Thoracic aorta (tissue), 2 donors: ENCODE data around the gene HERPUD1. TPM values are rescaled to one million over a fixed set of nuclear protein-coding genes. Genes with fewer than 3 reads are reported as not detected.

Experiments used
- ATAC-seq: fragments of 150-250 bp; one replicate; pipeline ENCODE4 v1.8.0; 2017; ENCODE audit warnings: low read depth; ENCODE audit not compliant: insufficient number of reproducible peaks, low FRiP score
- DNase-seq: peaks from one replicate; pipeline ENCODE4 v3.0.0-alpha.2; 2020; ENCODE audit warnings: low spot score
- H3K27ac ChIP-seq, 2 donors: fragments of 200-600 bp; sonication (generic); 1 replicate in 1 of 2; 2 replicates in 1 of 2; pipeline ENCODE4 v1.5.1; 2016; ENCODE audit warnings: mild to moderate bottlenecking in 2 of 2, moderate library complexity in 2 of 2
- H3K27me3 ChIP-seq: fragments of 200-600 bp; sonication (generic); replicated peaks from 2 replicates; pipeline ENCODE4 v1.6.0; 2016; ENCODE audit warnings: mild to moderate bottlenecking; ENCODE audit not compliant: insufficient read depth
- H3K36me3 ChIP-seq: fragments of 200-600 bp; sonication (generic); one replicate; pipeline ENCODE4 v1.5.1; 2016
- H3K4me1 ChIP-seq, 2 donors: fragments of 200-600 bp; sonication (generic); 1 replicate in 1 of 2; 2 replicates in 1 of 2; pipeline versions ENCODE4 v1.5.1 to v1.6.0; 2016; ENCODE audit warnings: low read depth in 2 of 2, mild to moderate bottlenecking in 1 of 2; ENCODE audit not compliant: control insufficient read depth in 1 of 2
- H3K4me3 ChIP-seq: fragments of 200-600 bp; sonication (generic); 2 replicates; pipeline ENCODE4 v1.5.1; 2016; ENCODE audit warnings: mild to moderate bottlenecking
- H3K9me3 ChIP-seq: fragments of 200-600 bp; sonication (generic); 2 replicates; pipeline ENCODE4 v1.5.1; 2016
- total RNA-seq, 2 donors: library from RNA; depleted of rRNA; stranded (reverse); fragments of >200 nt; gene quantifications; one replicate each; pipeline versions ENCODE4 v1.1.0 to v1.2.3, GENCODE V29; 2016
- TF ChIP-seq, protein P1 (sequence below): fragments of 200-600 bp; sonication (generic); IDR thresholded peaks from one replicate; pipeline ENCODE4 v1.5.1; 2019; ENCODE audit warnings: antibody characterized with exemption

Gene HERPUD1
- total RNA-seq, 2 donors from 2014 or later, result 220 to 232 TPM

DNA sequence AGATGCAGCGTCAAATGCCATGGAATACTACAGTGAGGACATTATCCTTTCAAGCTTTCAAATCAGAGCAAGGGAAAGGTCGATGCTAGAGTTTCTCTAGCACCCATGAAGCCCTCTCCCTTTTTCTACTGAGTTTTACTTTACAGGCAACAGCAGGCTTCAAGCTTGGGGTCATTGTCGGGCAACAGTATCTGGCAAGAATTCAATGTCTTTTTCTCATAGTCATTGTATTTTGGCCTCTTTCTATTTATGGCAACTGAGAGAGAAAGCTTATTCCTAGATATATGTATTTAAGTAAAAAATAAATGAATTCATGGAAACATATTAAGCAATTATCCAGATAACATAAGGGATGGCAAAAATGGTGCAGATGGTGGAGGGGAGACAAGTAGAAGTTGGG is 29.4 kb downstream of the HERPUD1 start:
- Histone ChIP-seq H3K9me3 (no peaks in the 10 kb centered on the region), H3K4me3 (no peak overlapping the region), H3K36me3 (no peaks in the 10 kb centered on the region), H3K27me3 (no peaks in the 10 kb centered on the region), H3K4me1 (peaks cover 12 to 13% of the 10 kb centered on the region in 2 donors), H3K27ac (no peak overlapping the region)
- TF ChIP-seq, protein P1, sequence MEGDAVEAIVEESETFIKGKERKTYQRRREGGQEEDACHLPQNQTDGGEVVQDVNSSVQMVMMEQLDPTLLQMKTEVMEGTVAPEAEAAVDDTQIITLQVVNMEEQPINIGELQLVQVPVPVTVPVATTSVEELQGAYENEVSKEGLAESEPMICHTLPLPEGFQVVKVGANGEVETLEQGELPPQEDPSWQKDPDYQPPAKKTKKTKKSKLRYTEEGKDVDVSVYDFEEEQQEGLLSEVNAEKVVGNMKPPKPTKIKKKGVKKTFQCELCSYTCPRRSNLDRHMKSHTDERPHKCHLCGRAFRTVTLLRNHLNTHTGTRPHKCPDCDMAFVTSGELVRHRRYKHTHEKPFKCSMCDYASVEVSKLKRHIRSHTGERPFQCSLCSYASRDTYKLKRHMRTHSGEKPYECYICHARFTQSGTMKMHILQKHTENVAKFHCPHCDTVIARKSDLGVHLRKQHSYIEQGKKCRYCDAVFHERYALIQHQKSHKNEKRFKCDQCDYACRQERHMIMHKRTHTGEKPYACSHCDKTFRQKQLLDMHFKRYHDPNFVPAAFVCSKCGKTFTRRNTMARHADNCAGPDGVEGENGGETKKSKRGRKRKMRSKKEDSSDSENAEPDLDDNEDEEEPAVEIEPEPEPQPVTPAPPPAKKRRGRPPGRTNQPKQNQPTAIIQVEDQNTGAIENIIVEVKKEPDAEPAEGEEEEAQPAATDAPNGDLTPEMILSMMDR, result no peak
- DNase-seq (no peak), ATAC-seq (no peak)

DNA sequence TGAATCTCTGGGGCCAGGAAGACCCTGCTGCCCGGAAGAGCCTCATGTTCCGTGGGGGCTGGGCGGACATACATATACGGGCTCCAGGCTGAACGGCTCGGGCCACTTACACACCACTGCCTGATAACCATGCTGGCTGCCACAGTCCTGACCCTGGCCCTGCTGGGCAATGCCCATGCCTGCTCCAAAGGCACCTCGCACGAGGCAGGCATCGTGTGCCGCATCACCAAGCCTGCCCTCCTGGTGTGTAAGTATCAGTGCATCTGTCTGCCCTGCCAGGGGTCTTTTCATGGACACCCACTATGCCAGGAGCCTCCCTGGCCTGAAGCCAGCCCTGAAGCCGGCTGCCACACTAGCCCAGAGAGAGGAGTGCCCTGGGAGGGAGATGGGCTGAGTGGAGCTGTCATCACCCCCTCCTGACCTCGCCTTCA is 29.9 kb downstream of the HERPUD1 start, which contains the start of gene CETP:
TSS of gene CETP (plus strand) at position 100 of the 431 bp plus-strand sequence. CDS start at position 130, 30 bp downstream.
- no peak for ATAC-seq
- Histone ChIP-seq H3K9me3 (no peaks in the 10 kb centered on the region), H3K27ac (no peak within 1 kb of the TSS), H3K36me3 (no peaks in the 10 kb centered on the region), H3K4me1 (peaks cover 12 to 13% of the 10 kb centered on the region in 2 donors), H3K4me3 (no peak within 1 kb of the TSS), H3K27me3 (no peaks in the 10 kb centered on the region)
- no peak for DNase-seq
- TF ChIP-seq, protein P1, result no peak

DNA sequence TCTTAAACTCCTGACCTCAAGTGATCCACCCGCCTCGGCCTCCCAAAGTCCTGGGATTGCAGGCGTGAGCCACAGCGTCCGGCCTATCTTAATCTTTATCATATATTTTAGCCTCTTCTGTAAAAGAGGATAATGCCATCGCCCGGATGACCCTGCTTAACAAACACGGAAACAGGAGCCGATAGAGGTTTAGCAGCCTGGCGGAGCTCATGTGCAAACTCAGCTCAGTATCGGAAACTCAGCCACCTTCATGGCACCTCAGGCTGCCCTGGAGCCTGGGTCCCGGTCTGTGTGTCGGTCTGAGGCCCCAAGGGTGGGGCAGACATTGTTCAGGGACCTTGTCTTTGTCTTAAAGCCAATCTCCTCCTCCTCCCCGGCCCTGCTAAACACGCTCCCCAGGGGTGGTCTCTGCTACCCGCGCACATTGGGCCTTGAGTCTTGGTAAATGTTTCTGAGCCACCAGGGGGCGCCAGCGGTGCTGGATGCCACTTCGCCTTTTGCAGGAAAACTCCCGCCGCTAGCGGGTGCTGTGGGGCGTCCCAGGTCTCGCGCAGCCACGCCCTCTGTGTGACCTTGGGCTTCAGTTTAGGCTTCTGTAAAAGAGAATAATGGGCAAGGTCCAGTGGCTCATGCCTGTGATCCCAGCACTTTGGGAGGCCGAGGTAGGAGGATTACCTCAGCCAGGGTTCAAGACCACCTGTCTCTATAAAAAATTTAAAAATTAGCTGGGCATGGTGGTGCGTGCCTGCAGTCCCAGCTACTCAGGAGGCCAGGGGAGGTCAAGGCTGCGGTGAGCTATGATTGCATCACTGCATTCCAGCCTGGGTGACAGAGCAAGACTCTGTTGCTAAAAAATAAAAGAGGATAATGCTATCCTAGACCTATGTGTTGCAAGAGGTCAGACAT is 32.6 kb downstream of the HERPUD1 start:
- Histone ChIP-seq H3K27ac (no peak overlapping the region), H3K4me1 (peaks cover 12 to 13% of the 10 kb centered on the region in 2 donors), H3K4me3 (no peak overlapping the region), H3K36me3 (no peaks in the 10 kb centered on the region), H3K9me3 (no peaks in the 10 kb centered on the region), H3K27me3 (no peaks in the 10 kb centered on the region)
- ATAC-seq, result peak; percentile 25
- peak; percentile 36 for DNase-seq
- TF ChIP-seq, protein P1, result peak; percentile 72

DNA sequence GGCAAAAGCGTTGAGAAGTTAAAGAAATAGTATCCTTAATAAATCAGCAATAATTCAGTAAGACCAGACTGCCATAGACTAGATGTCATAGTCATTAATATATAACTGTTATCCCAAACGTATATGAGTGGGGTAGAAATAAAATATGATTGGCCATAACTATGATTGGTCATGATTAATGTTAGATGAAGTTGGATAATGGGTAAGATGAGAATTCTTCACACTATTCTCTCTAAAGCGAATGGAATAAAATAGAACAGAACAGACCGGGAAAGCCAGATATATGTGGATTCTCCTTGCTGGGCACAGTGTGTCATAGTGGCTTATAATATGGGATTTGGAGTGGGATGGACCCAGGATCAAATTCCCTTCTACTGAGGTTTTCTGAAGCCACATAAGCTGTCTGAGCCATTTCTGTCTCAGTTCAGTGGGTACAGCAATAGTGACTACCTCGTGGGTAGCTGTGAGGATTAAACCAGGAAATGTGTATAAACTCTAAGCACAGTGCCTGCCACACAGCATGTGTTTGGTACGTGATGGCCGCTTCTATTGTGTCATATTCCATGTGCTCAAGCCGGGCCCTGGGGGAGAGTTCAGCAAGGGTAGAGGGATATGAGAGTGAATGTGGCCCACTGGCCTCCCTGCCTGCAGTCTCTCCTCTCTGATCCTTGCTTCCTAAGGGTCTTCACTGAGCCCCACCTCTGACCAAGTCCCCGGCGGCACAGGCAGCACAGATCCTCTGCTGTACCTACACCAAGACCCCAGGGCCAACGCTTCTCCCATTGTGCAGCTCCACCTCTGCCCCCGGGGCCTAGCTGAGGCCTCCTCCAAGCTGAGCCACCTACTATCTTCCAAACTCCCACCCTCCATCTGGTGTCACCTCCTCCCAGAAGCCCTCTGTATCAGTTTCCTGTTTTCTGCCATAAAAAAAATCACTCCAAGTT is 33.5 kb downstream of the HERPUD1 start:
- TF ChIP-seq, protein P1, result no peak
- H3K36me3 ChIP-seq, result no peaks in the 10 kb centered on the region
- ATAC-seq (no peak), DNase-seq (no peak)
- H3K27ac ChIP-seq, result no peak overlapping the region
- no peaks in the 10 kb centered on the region for H3K9me3 ChIP-seq
- no peaks in the 10 kb centered on the region for H3K27me3 ChIP-seq
- no peak overlapping the region for H3K4me3 ChIP-seq
- H3K4me1 ChIP-seq, result peaks cover 12 to 13% of the 10 kb centered on the region in 2 donors

DNA sequence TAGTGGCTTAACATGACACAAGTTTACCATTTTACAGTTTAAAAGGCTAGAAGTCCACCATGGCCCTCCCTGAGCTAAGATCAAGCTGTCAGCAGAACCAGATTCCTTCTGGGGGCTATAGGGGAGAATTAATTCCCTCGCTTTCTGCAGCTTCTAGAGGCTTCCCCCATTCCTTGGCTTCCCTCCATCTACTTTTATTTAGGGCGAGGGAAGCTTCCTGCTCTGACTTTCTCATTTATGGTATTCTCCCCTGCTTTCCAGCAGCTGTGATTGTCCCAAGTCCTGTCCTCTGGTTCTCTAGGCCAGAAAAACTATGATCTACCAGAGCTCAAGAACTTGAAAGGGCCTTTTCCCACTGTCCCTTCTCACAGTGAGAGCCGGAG is 34.1 kb downstream of the HERPUD1 start:
- Histone ChIP-seq H3K4me1 (peaks cover 10 to 11% of the 10 kb centered on the region in 2 donors), H3K27me3 (no peaks in the 10 kb centered on the region), H3K9me3 (no peaks in the 10 kb centered on the region), H3K36me3 (no peaks in the 10 kb centered on the region), H3K27ac (no peak overlapping the region), H3K4me3 (no peak overlapping the region)
- DNase-seq (no peak), ATAC-seq (no peak)
- TF ChIP-seq, protein P1, result no peak
